GM18502 (cell line): ENCODE data around the gene RALGPS1.

Source experiments
- ATAC-seq: cut with Tn5 transposase; IDR thresholded peaks from one replicate; pipeline ENCODE4 v1.9.1; 2021; ENCODE audit warnings: mild to moderate bottlenecking; ENCODE audit not compliant: unreplicated experiment, poor library complexity

Gene RALGPS1

DNA sequence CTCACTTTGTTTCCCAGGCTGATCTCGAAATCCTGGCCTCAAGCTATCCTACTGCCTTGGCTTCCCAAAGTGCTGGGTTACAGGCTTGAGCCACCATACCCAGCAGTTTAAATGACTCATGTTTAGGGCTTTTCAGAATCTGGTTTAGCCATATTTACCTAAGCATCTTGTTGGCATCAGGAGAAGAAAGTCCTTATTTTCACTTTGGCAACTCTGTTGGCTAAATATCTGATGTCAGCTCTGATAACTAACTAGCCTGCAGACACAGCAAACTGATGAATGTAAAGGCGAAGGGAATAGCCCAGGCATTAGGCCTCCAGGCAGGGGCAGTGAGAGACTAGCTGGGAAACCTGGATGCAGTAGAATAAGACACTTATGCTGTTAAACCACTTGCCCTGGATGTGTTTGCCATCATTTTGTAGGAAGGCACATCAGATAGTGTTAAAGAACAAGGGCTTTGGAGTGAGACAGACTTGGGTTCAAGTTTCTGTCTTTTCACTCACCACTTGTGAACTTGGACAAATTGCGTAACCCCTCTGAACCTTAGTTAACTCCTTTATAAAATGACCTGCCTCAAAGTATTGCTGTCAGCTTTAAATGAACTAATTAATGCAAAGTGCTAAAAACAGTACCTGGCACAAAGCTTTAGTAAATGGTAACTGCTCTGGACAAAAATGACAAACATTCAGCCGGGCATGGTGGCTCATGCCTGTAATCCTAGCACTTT is 315.3 kb downstream of the RALGPS1 start:
- ATAC-seq, result no peak

DNA sequence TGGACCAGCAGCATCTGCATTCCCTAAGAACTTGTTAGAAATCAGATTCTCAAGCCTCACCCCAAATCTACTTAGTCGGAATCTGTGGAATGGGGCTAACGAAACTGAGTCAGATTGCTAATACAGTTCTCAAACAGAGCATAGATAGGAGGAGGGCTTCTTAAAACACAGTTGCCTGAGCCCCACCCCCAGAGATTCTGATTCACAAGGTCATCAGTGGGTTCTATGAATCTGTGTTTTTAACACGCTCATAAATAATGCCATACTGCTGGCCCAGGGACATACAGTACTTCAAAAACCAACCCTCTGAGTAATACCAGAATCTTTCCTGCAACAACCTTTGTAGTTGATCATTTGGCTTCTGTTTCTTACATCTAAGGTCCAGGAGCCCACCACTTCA is 317.1 kb downstream of the RALGPS1 start:
- no peak for ATAC-seq

DNA sequence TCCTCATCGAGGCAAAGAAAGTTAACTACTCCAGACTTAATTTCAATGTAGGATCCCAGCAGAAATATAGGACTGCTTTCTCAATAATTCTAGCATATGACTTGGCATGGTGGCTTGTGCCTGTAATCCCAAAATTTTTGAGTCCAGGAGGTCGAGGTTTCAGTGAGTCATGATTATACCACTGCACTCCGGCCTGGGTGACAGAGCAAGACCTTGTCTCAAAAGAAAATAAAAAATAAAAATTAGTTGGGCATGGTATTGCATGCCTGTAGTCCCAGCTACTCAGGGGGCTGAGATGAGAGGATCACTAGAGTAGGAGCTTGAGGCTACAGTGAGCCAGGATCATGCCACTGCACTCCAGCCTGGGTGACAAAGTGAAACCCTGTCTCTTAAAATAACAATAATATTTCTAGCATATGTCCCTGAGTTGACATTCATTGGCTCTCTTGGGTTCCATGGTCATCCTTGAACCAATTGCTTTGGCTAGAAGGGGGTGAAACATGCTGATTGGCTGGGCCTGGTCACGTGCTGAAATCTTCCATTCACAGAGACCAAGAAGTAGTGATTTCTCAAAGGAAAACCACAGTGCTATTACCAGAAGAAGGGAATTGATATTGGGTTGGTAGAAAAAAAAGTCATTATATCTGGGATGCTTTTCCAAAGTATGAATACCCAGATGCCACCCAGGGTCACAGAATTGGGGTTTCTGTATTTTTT is 318.4 kb downstream of the RALGPS1 start:
- no peak for ATAC-seq

DNA sequence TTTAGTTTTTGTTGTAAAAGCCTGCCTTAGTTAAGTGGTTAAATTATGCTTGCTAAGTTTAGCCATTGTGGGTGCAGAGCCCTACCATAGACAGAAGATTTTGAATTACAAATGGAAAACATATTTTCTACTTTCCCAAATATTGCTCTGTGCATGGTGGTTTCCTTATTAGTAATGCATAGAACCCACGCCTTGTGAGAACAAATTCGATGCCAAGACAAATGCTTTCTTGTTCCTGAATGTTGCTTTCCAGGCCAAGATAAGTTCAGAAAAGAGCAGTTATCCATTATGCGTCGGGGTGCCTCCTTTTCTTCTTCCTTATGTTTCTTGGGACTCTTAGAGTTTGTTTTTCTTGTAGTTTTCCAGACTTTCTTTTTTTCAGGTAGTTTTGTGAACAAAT is 319.0 kb downstream of the RALGPS1 start:
- ATAC-seq, result no peak

DNA sequence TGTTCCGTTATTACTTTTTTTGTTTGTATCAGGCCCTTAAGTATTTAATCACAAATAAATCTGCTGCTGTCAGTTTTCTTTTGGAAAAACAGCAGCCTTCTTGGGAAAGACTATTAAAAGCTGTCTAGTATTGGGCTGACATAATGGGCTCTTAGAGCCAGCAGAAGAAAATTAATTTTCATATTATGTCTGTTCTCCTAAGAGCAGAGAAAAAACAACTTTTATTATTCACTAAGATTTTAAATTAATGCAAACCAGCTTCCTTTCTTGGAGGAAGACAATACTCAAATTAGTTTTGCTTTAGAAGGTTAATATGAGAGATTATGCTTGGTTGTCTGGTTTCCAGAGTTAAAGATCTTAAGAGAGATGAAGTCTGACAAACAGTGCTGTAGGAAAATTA is 319.4 kb downstream of the RALGPS1 start:
- ATAC-seq, result no peak

DNA sequence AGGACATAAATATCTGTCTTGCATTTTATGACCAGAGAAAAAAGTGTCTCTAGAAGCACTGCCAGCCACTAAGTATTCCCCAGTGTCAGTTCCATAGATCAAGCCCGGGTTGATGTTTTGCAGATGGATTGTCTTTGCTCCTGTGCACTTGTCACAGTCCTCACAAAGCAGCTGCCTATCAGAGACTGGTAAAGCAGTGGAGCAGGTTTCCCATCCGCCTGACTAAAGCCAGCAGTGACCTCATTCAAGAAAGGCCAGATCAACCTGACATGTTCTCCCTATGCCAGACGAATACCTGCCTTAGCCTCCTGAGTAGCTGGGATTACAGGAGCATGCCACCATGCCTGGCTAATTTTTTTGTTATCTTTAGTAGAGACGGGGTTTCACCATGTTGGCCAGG is 323.2 kb downstream of the RALGPS1 start:
- no peak for ATAC-seq

DNA sequence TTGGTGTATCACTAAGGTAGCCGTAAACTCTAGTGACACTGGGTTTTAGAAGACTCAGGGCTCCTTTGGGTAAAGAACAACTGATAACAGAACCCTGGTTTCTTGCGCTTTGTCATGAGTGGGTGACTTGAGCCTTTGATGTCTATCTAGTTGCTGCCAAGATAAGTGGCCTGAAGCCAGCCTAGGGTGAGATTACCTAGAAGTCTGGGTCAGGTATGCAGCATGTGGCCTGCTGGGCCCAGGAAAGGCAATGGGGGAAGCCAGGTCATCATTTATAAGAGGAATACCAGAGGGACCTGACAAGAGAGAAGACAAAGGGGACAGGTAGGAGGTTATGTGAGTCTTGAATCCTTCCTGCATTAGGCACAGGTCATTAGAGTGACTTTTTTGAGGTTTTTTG is 326.8 kb downstream of the RALGPS1 start:
- no peak for ATAC-seq

DNA sequence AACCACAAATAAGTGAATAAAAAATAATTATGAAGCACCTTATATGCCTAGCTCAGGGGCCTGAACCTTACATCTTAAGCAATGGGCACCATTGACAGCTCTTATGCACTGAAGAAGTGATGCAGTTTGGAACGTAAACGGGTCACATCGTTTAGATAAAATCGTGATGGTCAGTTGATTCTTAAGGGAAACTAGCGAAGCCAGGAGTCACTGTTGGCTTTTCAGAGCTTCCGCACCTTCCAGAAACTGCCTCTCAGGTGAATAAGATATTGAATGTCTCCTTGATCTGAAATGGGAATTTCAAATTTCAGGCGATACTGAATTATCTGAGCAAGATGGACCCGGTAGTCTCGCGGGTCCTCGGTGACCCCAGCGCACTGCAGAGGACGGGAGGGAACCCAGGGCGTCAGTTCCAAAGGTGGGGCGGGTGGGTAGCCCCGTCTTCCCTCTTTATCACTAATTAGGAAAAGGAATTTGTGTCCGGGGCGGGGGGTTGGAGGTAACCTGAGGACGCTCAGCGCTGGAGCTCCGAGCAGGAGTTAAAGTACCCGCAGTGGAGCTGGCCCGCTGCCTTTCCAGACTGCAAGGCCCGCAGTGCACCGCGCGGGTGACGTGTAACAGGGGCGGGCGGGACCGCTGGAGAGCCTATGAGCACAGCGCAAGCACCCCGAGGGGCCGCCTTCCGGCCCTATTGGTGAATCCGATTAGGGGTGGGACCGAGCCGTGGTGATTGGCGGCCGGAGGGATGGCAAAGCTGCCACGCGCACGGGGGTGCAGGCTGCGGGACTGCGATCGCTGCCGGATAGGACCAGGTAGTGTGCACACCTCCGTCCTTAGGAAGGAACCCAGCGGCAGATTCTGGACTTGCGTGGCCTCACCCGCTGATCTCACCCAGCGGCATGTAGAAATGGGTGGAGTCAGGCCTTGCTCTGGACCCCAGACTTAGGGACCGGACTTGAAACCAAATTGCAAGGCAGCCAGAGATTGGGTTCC is 330.3 kb downstream of the RALGPS1 start:
- peak; percentile 99 for ATAC-seq

DNA sequence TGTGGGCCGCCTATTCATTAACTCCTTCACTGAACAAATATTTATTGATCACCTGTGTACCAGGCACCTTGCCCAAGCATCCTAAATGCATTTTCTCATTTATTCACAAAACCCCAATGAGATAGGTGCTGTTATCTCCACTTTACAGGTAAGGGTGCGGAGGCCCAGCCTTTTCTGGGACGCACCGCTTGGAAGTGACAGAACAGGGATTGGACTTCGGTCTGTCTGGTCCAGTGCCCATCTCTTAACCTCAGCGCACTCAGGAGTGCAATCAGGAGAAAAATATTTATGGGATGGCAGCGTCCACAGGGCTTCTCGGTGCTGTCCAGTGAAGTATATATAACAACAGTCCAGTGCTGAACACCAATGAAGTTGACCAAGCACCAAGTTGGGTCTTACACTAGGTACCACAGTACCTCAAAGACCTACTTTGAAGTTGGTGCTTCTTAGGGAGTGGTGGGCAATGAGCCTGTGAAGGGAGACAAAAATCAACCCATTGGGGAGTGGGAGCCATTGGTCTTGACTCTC is 331.1 kb downstream of the RALGPS1 start:
- ATAC-seq, result no peak

DNA sequence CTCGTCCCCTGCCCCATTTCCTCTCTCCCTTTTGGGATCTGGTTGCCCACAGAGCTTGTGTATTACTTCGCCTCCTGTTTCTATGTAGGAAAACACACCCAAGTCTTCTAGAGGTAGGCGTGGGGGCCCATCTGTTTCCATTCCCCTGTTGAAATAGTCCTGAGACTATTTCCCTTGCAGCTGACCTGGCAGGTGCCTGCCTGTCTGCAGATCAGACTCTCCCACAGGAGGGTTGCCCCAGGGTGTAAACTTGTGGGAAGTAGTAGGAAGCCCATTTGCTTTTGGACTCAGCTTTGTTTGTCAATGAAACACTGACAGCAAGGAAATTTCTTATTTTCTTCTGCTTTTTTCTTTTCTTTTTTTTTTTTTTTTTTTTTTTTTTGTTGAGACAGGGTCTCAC is 333.7 kb downstream of the RALGPS1 start:
- ATAC-seq, result no peak

DNA sequence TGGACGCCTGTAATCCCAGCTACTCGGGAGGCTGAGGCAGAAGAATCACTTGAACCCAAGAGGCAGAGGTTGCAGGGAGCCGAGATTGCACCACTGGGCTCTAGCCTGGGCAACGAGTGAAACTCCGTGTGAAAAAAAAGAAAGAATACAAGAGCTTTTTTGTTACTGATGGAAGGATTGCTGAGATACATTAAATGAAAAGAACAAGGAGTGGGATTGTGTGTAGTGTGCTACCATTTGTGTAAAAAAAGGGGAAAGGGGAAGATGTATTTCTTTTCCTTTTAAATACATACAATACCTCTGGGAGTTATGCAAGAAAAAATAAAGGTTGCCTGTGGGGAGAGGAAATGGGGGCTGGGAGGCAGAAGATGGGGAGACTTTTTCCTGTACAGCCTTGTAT is 335.3 kb downstream of the RALGPS1 start:
- ATAC-seq, result no peak

DNA sequence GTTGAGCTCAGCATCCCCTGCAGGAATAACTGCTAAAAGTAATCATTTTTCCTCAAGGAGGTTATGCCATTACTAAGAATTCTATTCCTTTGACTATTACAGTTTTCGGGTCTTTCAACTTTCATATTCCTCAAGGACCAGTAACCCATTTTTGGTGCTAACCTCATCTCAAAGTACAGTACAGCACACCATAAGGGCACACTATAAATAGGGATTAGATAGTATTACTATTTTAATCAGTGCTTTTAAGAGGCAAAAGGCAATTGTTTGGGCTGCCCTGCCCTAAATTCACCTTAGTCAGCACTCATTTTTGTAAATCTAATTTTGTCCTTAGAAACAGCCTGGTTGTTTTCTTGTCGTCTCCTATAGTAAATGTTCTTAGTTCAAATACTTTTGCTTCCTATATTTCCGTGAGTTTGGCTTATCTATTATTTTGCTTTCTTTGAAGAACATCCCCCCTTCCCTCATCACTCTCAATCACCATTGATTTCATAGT is 336.4 kb downstream of the RALGPS1 start:
- no peak for ATAC-seq

DNA sequence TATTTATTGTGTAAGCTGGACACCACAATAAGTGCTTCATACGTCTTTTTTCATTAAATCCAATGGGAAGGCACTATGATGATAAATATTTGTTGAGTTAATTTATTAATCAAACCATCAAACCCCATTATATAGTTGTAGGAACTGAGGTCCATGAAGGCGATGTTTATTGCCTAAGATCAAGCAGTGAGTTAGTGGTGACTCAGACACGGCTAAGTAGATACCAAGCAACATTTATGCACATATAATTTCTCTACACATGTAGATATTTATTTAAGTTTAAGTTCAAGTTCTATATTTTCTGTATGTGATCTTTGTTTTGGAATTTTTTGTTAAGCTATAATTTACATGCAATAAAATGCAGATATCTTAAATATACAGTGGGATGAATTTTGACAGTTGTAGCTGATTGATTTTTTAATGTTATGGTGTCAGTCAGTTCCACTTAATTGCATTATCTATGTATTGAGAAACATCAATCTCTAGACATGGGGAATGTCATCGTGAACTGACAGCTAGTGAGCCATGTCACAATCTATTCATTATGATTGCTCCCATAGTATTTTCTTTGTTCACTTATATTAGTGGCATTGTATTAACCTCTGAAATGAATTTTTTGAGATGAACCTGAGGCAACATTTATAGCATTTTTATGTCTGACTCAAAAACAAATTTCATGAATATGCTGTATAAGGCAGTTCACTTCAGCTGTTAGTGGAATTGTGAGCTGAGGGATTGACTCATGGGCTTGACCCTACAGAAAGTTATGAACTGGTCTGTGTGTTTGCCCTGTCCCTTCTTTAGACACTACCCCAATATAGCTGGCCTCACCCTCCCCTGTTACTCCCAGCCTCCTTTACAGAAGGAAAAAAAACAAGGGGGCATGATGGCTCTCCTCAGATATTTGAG is 338.1 kb downstream of the RALGPS1 start:
- ATAC-seq, result no peak

DNA sequence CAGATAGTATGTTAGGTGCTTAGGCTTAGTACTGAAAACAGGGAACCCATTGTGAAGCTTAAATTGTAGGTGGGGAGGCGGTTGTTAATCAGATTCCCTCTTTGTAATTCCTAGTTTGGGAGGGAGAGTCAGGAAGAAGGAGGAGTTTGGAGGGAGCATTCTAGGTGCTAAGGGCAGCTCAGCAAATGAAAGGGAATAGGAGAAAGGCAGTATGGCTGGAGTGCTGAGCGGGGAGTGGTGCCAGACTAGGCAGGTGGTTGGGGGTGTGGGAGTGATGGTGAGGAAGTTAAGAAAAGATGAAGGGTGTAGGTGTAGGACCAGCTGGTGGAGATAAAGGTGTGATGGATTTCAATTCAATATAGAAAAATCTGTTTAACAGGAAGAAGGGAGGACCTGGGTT is 338.9 kb downstream of the RALGPS1 start:
- ATAC-seq, result no peak

DNA sequence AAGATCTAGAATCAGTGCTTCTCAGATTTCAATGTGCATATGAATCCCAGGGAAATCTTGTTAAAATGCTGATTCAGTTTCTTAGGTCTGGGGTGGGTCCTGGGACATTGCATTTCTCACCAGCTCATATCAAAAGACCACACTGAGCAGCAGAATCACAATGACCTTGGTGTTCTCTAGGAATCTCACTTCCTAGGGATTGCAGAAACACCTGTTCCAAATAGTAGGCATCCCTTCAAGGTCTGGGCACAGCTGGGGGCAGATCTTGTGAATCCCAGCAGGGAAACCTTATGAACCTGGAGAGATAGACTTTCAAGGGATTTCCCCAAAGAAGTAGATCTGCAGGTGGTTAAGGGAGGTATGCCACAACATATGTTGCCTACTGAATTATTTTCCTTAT is 341.1 kb downstream of the RALGPS1 start:
- no peak for ATAC-seq

DNA sequence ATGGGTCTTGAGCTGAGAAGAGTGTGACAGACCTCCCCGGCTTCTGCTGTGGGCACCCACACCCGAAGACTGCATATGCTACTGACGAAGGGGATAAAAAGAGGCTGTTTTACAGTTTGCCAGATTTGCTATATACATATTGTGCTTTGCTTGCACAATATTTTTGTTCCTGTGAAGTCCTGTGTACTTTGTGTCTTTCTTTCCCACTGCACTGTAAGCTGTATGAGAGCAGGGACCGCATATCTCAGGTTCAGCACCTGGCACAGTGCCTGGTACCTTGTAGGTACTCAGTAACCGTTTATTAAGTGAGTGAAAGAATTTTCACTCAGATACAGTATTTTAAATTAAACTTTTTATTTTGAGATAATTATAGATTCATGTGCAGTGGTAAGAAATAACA is 341.7 kb downstream of the RALGPS1 start:
- no peak for ATAC-seq

DNA sequence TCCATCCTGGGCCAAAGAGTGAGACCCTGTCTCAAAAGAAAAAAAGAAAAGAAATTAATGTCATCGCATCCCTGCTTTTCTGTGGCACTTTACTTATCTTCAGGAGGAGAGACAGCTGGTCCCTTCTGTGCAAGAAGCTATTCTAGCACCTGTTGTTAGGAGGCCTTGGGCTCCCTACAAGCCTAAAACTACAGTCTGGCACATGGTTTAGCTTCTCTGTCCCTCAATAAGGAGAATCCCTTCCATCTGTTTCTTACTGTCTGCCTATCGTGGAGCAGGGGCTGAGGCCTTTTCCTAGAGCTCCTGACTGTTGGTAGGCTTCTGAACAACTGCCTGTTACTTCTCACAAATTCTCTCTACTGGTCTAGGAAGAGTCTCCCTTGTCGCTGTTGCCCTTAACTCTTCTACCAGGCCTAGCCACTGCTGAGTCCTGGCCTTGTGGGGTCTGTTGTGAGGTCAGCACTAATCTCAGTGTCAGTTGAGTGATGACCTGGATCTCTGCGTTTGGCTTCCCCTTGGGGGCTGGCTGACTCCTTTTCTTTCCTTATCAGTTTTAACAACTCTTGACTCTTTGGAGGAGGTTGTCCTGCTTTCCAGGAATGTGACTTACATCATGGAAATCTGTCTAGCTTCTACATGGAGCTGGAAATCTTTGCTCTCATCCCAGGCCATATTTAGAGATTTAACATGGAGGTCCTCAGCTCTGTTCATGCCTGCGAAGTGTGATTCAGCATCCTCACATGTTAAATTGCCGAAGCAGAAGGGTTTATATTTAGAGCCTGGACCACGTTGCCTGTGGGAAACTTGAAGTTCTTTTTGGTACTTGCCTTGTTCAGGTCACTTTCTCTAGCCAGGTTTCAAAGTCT is 344.3 kb downstream of the RALGPS1 start:
- ATAC-seq, result no peak

DNA sequence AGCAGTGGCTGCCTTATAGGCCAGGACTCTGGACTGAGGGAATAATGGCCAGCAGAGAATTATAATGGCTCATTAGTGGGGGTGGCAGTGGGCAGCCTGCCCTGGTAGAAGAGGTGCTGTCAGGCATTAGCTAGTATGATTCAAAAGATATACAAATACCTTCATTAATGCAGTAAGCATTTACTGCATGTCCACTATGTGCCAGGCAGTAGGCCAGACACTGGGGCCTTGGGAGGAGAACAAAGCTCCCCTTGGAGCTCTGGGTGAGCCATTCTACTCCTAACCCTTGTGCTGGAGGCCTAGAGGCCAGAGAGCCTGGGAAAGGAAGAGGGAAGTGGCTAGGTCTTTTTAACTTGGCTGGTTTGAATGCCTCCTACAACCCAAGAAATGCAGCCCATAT is 348.0 kb downstream of the RALGPS1 start:
- ATAC-seq, result no peak

DNA sequence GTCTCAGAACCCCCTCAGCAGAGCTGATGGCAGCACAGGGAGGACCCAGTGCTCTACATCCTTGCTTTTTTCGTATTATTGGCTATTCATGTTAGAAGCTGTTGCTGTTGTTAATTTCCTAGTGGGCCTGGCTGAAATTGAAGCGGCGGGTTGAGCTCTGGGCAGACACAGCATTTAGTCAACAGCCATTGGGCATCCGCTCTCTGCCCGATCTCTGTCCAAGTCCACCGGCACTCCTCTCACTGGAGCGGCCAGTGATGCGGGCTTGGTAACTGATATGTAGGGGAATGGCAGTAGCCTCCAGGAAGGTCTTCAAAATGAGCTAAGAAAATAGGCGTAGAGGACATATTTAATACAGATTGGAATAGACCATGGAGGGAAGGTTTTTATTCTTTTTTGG is 348.7 kb downstream of the RALGPS1 start:
- ATAC-seq, result no peak
